SK-N-SH treated with all-trans-retinoic acid at 6 μM for 48 hours (cell line): ENCODE results near the gene ZDHHC9.
"Not testable (repeated sequence)": the region's sequence is repeated elsewhere in the genome, so short reads cannot be mapped to it uniquely, and the experiment has no call there.

Source experiments
- ARNTL ChIP-seq: fragments of 450-650 bp; formaldehyde crosslinking; IDR thresholded peaks from 2 replicates; pipeline ENCODE4 v1.5.0; 2020; ENCODE audit warnings: low read depth, mild to moderate bottlenecking, moderate library complexity, borderline replicate concordance
- TCF4 ChIP-seq: fragments of 250-450 bp; sonication (Bioruptor Pico); IDR thresholded peaks from 2 replicates; pipeline ENCODE4 v1.8.0; 2021; ENCODE audit warnings: mild to moderate bottlenecking, moderate library complexity, borderline replicate concordance

DNA sequence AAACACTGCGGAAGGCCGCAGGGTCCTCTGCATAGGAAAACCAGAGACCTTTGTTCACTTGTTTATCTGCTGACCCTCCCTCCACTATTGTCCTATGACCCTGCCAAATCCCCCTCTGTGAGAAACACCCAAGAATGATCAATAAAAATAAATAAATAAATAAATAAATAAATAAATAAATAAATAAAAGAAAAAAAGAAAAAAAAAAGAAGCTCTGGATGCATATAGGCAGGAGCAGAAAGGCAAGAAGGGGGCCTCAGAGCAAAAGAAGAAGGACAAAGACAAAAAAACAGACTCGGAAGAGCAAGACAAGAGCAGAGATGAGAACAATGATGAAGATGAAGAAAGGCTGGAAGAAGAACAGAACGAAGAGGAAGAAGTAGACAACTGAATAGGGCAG is 8.1 kb upstream of the ZDHHC9 start:
- TF ChIP-seq ARNTL, TCF4 (CRISPR knock-in tag): not testable (repeated sequence)
